Fibroblast of the aortic adventitia (primary cell): ENCODE data around the gene TRABD2B. TPM values are rescaled to one million over a fixed set of nuclear protein-coding genes. Genes with fewer than 3 reads are reported as not detected.

Source experiments
- DNase-seq: peaks from one replicate; pipeline ENCODE4 v3.0.0-alpha.2; 2010; ENCODE audit warnings: low read depth
- H3K4me3 ChIP-seq: 2 replicates; pipeline ENCODE4 v1.5.1; 2011; ENCODE audit warnings: low read depth, mild to moderate bottlenecking, control low read depth, low read length, moderate library complexity
- CTCF ChIP-seq: IDR thresholded peaks from 2 replicates; pipeline ENCODE4 v1.5.1; 2011; ENCODE audit warnings: mild to moderate bottlenecking, low read length, control low read depth, inconsistent platforms; ENCODE audit not compliant: insufficient read depth
- total RNA-seq: library from RNA; depleted of rRNA; stranded (reverse); fragments of >200 nt; gene quantifications from 2 replicates; pipeline ENCODE4 v1.2.3, GENCODE V29; 2012; ENCODE audit warnings: low replicate concordance

TRABD2B gene
- total RNA-seq, 1 donor, result under 0.01 TPM

GRCh38 chr1:47830021-47830420 lies 167.2 kb downstream of the TRABD2B start:
- H3K4me3 ChIP-seq, result no peak overlapping the region
- no peak for DNase-seq
- TF ChIP-seq CTCF, result no peak

- DNase-seq, result no peak
Observed at GRCh38 chr1:47828978-47829377, 168.2 kb downstream of the TRABD2B start.

GRCh38 chr1:47827109-47827508 lies 170.1 kb downstream of the TRABD2B start:
- no peak for TF ChIP-seq CTCF
- no peak for DNase-seq
- no peak overlapping the region for H3K4me3 ChIP-seq

More at GRCh38 chr1:47828978-47829377, 168.2 kb downstream of the TRABD2B start:
- no peak for TF ChIP-seq CTCF
- no peak overlapping the region for H3K4me3 ChIP-seq

GRCh38 chr1:47824716-47825115 lies 172.5 kb downstream of the TRABD2B start:
- no peak overlapping the region for H3K4me3 ChIP-seq
- DNase-seq, result no peak
- TF ChIP-seq CTCF, result no peak

GRCh38 chr1:47824297-47824696 lies 172.9 kb downstream of the TRABD2B start:
- TF ChIP-seq CTCF, result no peak
- no peak overlapping the region for H3K4me3 ChIP-seq
- DNase-seq, result no peak

- TF ChIP-seq CTCF, result no peak
- H3K4me3 ChIP-seq, result no peak overlapping the region
- no peak for DNase-seq
Observed at GRCh38 chr1:47823040-47823808, 174.0 kb downstream of the TRABD2B start.

GRCh38 chr1:47821760-47822159 lies 175.4 kb downstream of the TRABD2B start:
- TF ChIP-seq CTCF, result no peak

More at GRCh38 chr1:47821760-47822159, 175.4 kb downstream of the TRABD2B start:
- no peak overlapping the region for H3K4me3 ChIP-seq
- DNase-seq, result no peak
